Loucy (cell line): Measurements from ENCODE around the gene DHX57.
A peak's percentile ranks its signal among the peaks of the same experiment; 100 is the strongest.

ENCODE experiments used
- H2AFZ ChIP-seq: fragments of 200-600 bp; sonication (generic); 2 replicates; pipeline ENCODE4 v1.6.0; 2016; ENCODE audit warnings: antibody characterized with exemption, mild to moderate bottlenecking, low read length, moderate library complexity
- H3F3A ChIP-seq: fragments of 200-600 bp; 2 replicates; pipeline ENCODE4 v1.6.0; 2016; ENCODE audit warnings: antibody characterized with exemption, low read depth, mild to moderate bottlenecking
- H3K27me3 ChIP-seq: fragments of 200-600 bp; sonication (generic); 2 replicates; pipeline ENCODE4 v1.6.1; 2014; ENCODE audit warnings: low read length, mild to moderate bottlenecking; ENCODE audit not compliant: insufficient read depth, poor library complexity, severe bottlenecking
- H3K36me3 ChIP-seq: fragments of 200-600 bp; sonication (generic); 2 replicates; pipeline ENCODE4 v1.6.1; 2016; ENCODE audit warnings: low read length; ENCODE audit not compliant: insufficient read depth
- H3K4me1 ChIP-seq: fragments of 200-600 bp; sonication (generic); 2 replicates; pipeline ENCODE4 v1.5.1; 2014; ENCODE audit warnings: low read length, mild to moderate bottlenecking; ENCODE audit not compliant: insufficient read depth, poor library complexity, severe bottlenecking
- H3K4me2 ChIP-seq: fragments of 200-600 bp; sonication (generic); 2 replicates; pipeline ENCODE4 v1.6.0; 2014; ENCODE audit warnings: antibody characterized with exemption, low read length, low read depth, mild to moderate bottlenecking; ENCODE audit not compliant: poor library complexity, severe bottlenecking
- H3K4me3 ChIP-seq: fragments of 200-600 bp; sonication (generic); 2 replicates; pipeline ENCODE4 v1.5.1; 2014; ENCODE audit warnings: low read length, mild to moderate bottlenecking, mixed read lengths; ENCODE audit not compliant: poor library complexity, severe bottlenecking
- H3K79me2 ChIP-seq: fragments of 200-600 bp; sonication (generic); 2 replicates; pipeline ENCODE4 v1.6.1; 2014; ENCODE audit warnings: low read length; ENCODE audit not compliant: insufficient read depth
- H3K9ac ChIP-seq: fragments of 200-600 bp; sonication (generic); 2 replicates; pipeline ENCODE4 v1.6.0; 2014; ENCODE audit warnings: mild to moderate bottlenecking, low read depth, low read length, moderate library complexity; ENCODE audit not compliant: poor library complexity, severe bottlenecking
- H3K9me2 ChIP-seq: fragments of 200-600 bp; sonication (generic); replicated peaks from 2 replicates; pipeline ENCODE4 v1.6.1; 2016; ENCODE audit warnings: low read depth, low read length, mixed read lengths
- H3K9me3 ChIP-seq: fragments of 200-600 bp; sonication (generic); 2 replicates; pipeline ENCODE4 v1.6.1; 2014; ENCODE audit warnings: mild to moderate bottlenecking, antibody characterized with exemption, low read length, low read depth; ENCODE audit not compliant: insufficient read depth
- H4K20me1 ChIP-seq: fragments of 200-600 bp; sonication (generic); 2 replicates; pipeline ENCODE4 v1.6.0; 2014; ENCODE audit warnings: antibody characterized with exemption, low read length, mild to moderate bottlenecking; ENCODE audit not compliant: insufficient read depth, poor library complexity, severe bottlenecking
- CTCF ChIP-seq: fragments of 200-600 bp; sonication (generic); conservative IDR thresholded peaks from 2 replicates; pipeline ENCODE4 v1.5.1; 2014; ENCODE audit warnings: mild to moderate bottlenecking, antibody characterized with exemption, low read length
- EZH2phosphoT487 ChIP-seq: fragments of 200-600 bp; IDR thresholded peaks from 2 replicates; pipeline ENCODE4 v1.6.1; 2018; ENCODE audit warnings: antibody characterized with exemption, mild to moderate bottlenecking, moderate library complexity, borderline replicate concordance

The DHX57 gene

GRCh38 chr2:38875227-38875575 lies 533 bp downstream of the DHX57 start:
- no peaks in the 10 kb centered on the region for H3F3A ChIP-seq
- peaks cover 8% of the 10 kb centered on the region; the same call in 1 of the 2 replicates for H3K79me2 ChIP-seq
- TF ChIP-seq EZH2phosphoT487, result no peak
- TF ChIP-seq CTCF, result no peak
- peak overlapping the region; percentile 89 for H3K4me3 ChIP-seq
- peaks cover 7% of the 10 kb centered on the region for H3K4me1 ChIP-seq
- no peaks in the 10 kb centered on the region for H3K9me2 ChIP-seq
- H4K20me1 ChIP-seq, result no peaks in the 10 kb centered on the region
- H3K36me3 ChIP-seq, result no peaks in the 10 kb centered on the region
- no peaks in the 10 kb centered on the region for H3K27me3 ChIP-seq
- H3K9me3 ChIP-seq, result no peaks in the 10 kb centered on the region; the same call in 1 of the 2 replicates
- H3K9ac ChIP-seq, result peak overlapping the region; percentile 73
- H3K4me2 ChIP-seq, result peak overlapping the region; percentile 92
- H2AFZ ChIP-seq, result peak overlapping the region; percentile 99

- Histone ChIP-seq H4K20me1 (no peaks in the 10 kb centered on the region), H3K4me3 (no peak overlapping the region), H3K9me2 (no peaks in the 10 kb centered on the region), H3K4me1 (peaks cover 7% of the 10 kb centered on the region), H2AFZ (no peak overlapping the region), H3K79me2 (peaks cover 8% of the 10 kb centered on the region; the same call in 1 of the 2 replicates), H3K27me3 (no peaks in the 10 kb centered on the region), H3F3A (no peaks in the 10 kb centered on the region), H3K9me3 (no peaks in the 10 kb centered on the region; the same call in 1 of the 2 replicates), H3K9ac (no peak overlapping the region), H3K4me2 (no peak overlapping the region), H3K36me3 (no peaks in the 10 kb centered on the region)
- TF ChIP-seq EZH2phosphoT487 (no peak), CTCF (no peak)
Measured at GRCh38 chr2:38873763-38874162, 2.0 kb downstream of the DHX57 start.

- TF ChIP-seq EZH2phosphoT487 (no peak), CTCF (no peak)
- no peak overlapping the region for H2AFZ ChIP-seq
- H4K20me1 ChIP-seq, result no peaks in the 10 kb centered on the region
- H3K4me2 ChIP-seq, result no peak overlapping the region
- peaks cover 8% of the 10 kb centered on the region; the same call in 1 of the 2 replicates for H3K79me2 ChIP-seq
- peaks cover 7% of the 10 kb centered on the region for H3K4me1 ChIP-seq
- H3F3A ChIP-seq, result no peaks in the 10 kb centered on the region
- no peaks in the 10 kb centered on the region; the same call in 1 of the 2 replicates for H3K36me3 ChIP-seq
- H3K9me2 ChIP-seq, result no peaks in the 10 kb centered on the region
- H3K4me3 ChIP-seq, result no peak overlapping the region
- no peaks in the 10 kb centered on the region; the same call in 1 of the 2 replicates for H3K9me3 ChIP-seq
- no peak overlapping the region for H3K9ac ChIP-seq
- no peaks in the 10 kb centered on the region for H3K27me3 ChIP-seq
Measured at GRCh38 chr2:38871432-38871831, 4.3 kb downstream of the DHX57 start.
